Spleen (tissue), 7 donors: ENCODE measurements around the gene BTG2.

Source experiments
- CTCF ChIP-seq, 11 experiments: fragments of 200-600 bp in 7 of 11; fragments of 450-650 bp in 4 of 11; sonication (generic) in 4 of 11; IDR thresholded peaks in 8 of 11; conservative IDR thresholded peaks in 3 of 11; 1 replicate in 7 of 11; 2 replicates in 4 of 11; pipeline versions ENCODE4 v1.4.0 to v1.8.0; 2016 to 2021; ENCODE audit warnings: antibody characterized with exemption in 11 of 11, inconsistent platforms in 4 of 11, mild to moderate bottlenecking in 1 of 11
- POLR2A ChIP-seq, 3 donors: fragments of 450-650 bp; IDR thresholded peaks; one replicate each; pipeline ENCODE4 v1.5.1; 2017; ENCODE audit warnings: antibody characterized with exemption in 3 of 3, mild to moderate bottlenecking in 1 of 3
- donor health status: DM: no; HTN: no; CAD: no; lungs with moderate emphysema.
- donor health status: DM: no; HTN: no; CAD: no.
- donor health status: DM: no; HTN: no; CAD: no.

DNA sequence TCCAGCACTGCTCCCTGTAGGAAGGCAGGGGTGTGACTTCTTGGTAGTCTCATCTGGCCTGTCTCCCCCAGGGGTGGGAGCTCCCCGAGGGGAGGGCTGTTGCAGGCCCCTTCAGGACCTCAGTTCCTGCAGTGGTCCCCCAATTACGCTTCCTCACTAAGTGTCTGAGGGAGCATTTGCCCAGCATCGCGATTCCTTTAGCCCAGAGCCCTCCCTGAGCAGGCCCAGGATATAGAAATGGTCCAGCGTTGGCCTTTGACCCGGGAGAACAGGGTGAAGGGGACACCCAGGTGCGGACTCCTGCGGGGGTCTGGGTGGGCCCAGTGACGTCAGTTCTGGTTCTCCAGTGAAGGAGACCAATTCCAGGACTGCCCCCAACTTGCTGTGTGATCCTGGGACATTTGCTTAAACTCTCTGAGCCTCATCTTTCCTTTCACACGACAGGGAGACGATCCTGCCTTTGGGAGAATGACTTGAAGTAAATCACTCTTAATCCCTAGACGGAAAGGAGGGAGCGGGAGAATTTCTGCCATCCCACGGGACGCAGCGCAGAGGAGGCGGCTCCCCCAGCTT is 32.6 kb upstream of the BTG2 start:
- TF ChIP-seq CTCF (IDR thresholded peaks at IDR 0.05 in 8 of 11, conservative IDR thresholded peaks at IDR 0.05 in 3 of 11) (no peak), POLR2A (IDR thresholded peaks at IDR 0.05) (no peak)
